ENCODE data around the gene GAD1.

Gene GAD1

DNA sequence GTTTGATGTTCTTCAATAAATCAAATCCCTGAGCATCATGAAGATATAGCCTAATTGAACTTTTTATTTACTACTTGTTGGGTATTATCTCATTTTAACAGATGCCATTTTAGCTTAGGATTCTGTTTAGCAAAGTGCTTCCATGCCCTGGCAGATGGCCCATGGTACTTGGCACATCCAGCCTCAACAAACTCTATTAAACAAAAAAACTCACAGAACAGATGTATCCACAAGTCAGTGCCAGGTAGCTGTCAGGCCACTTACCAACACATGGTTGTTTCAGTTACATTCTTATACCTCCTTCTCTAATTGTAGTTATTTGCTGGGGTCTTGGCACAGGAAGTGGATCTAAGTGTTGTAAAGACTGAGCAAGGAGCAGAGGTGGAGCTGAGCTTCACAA lies 29.6 kb downstream of the GAD1 start:
- no peak for DNase-seq

DNA sequence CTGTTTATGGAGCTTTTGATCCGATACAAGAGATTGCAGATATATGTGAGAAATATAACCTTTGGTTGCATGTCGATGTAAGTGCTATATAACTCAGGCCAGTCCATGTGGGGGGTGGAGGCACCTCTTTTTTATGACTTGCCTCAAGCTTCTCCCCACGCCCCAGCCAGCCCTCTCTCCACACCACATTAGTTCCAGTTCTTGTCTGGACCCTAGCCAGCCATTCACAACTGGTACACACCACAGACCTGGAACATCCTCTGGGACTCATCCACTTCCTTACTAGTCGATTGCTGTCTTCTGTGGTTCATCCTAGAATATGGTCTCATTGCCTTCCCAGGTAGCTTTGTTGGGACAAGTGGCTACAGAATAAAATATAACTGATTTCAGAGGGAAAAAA lies 31.0 kb downstream of the GAD1 start:
- DNase-seq, result no peak

DNA sequence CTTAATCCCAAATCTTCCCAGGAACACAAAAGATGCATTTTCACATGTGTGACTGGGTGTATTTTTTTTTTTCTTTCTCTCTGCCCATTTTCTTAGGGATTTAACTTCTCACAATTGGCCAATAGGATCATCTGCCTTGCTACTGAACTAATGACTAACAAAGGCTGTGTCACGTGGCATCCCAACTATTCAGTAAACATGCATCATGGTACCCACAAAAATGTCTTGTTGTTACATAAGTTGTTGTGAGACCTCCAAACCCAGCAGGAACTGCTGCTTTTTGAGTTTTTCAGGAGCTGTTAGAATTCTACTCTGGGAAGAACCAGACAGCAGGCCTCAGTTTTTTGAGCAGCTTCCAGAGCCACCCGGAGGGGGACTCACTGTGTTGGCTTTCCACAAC lies 31.9 kb downstream of the GAD1 start:
- no peak for DNase-seq

DNA sequence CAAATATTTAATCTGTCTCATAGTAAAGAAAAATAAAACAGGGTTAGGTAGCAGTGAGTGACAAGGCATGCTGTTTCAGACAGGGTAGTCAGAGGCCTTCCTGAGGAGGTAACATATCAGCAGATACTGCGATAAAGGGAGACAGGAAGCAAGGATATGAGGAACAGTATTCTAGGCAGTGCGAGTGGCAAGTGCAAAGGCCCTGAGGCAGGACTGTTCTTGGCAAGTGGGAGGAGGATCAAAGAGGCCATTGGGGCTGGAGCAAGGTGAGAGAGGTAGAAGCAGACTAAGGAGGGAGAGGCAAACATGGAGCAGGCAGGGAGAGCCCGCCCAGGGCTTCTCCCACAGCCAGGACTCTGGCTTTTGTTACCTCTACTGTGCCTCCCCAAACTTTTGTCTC lies 33.6 kb downstream of the GAD1 start:
- DNase-seq, result no peak

DNA sequence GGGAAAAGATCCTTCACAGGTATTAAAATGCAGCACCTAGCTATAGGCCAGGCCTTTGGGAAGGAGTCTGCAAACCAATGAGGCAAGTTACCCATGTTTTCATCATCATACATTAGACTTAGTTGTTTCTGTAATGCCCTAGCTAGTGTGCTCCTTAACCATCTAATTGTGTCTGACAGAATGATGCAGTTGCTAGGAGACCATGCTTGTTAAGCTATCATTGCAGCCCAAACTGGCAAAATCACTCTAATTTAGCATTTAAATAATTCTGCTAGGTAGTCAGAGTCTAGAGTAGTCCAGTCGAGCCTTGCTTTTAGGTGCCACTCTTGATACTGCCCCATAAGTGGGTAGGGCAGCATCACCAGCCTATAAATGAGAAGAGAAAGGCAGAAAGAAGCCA lies 34.9 kb downstream of the GAD1 start:
- no peak for DNase-seq

DNA sequence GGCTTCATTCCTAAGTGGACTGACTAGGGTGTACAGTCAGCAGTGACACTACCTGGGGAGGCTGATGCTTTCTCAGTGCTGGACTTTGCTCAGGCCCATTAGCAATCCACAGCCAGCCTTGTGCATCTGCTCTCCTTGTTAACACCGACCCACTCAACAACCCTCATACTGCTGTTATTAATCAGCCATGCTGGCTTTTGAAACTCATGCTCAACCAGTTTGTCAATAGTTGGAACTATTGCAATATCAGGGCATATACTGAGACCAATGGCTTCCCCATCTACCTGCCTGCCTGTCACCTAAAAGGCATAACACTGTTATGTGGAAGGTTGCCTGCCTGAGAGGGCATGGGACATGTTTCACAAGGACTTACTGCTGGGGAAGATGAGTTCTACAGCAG lies 39.4 kb downstream of the GAD1 start:
- DNase-seq, result no peak

DNA sequence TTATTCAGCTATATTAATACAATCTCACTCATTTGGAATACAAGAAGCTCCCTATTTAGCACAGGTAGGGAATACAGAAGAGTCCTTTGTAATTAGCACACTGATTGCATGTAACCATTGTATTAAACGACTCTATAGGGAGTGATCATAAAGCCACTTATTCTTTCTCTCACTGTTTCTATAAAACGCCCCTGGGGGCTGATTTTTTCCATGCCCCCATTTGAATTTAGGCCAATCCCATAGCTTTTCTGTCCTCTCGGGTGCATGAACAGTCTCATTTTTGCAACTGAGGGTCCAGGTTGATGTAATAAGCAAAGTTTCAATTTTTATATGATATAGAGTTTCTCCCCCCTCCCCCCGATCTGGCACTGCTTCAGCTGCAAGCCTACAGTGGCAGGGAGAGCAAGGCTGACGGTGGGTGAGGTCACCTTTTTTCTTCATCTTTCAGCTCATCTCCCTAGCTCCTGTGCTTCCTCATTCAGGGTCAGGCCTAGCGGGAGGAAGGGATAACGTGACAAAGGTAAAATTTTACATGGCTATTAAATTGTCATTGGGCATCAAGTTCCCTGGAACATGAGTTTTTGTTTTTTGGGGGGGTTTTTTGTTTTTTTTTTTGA lies 45.7 kb downstream of the GAD1 start:
- DNase-seq, result no peak

DNA sequence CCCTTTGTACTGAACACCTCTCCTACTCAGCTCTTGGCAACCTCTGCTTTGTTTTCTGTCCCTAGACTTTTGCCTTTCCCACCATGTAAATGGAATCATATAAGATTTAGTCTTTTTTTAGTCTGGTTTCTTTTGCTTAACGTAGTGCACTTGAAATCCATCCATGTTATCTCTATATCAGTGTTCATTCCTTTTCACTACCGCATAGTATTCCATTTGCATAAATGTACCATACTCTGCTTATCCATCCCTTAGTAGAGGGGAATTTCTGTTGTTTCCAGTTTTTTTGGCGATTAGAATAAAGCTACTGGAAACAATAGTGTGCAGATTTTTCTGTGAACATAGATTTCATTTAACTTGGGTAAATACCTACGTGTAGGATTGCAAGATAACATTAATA lies 46.4 kb downstream of the GAD1 start:
- no peak for DNase-seq

DNA sequence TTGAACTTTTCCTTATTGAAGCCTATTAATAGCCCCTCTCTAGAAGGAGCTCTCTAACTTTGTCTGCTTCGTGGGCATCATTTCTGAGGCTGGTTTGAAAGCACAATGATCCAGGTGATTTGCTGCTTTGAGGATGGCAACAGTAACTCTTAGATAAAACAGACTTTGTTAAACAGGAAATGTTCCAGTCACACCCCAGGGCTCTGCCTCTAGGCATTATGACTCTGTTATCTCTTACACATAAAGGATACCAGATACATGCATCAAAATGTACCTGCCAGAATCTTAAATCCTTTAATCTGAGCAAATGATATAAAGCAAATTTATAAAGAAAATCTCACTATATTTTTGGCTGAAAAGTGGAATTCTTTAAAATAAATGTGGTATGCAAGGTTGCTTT lies 52.3 kb downstream of the GAD1 start:
- DNase-seq, result no peak

DNA sequence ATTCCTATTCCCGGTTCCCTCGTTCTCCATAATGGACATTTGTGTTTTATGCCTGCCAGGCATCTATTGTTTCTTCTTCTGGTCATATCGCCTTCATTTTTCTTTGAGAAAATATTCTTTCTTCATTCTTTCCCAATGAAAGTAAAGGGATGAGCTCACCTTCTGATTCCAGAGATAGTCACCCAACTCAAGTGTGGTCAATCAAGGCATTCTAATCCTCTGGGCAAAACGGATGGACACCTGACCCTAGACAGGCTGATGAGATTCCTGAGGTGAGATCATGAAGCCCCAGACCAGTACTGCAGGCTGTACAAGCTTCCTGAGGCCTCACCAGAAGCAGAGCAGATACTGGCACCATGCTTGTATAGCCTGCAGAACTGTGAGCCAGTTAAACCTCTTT lies 52.8 kb downstream of the GAD1 start:
- no peak for DNase-seq

DNA sequence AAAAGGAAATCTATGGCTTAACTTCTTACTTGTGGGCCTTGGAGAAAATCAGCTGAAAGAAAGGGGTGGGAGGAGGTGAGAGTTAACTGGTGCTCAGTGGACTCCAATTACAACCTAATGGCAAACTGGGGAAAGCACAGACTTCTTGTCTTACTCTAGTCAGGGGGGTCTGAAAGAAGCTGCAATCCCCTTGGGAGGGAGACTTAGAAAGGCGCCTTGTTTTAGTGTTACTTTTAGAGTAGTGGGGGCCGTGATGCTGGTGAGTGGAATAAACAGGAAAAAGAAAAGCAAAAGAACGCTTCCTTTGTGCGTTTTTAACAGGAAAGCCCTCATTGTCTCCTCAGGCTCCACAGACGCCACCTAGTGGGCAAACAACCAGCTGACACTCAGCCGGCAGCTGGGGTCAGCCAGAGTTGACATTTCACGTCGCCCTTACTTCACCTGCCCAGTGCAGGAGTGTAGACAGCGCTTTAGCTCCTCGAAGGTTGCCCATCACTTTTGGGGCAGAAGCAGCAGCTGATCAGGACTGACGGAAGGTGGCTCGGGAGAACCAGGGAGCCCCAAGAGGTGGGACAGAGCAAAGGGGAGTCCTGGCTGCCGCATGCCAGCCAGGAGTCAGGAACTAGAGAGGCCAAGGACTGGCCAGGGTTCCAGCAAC lies 56.5 kb downstream of the GAD1 start:
- DNase-seq, result peak; percentile 81 to 83

DNA sequence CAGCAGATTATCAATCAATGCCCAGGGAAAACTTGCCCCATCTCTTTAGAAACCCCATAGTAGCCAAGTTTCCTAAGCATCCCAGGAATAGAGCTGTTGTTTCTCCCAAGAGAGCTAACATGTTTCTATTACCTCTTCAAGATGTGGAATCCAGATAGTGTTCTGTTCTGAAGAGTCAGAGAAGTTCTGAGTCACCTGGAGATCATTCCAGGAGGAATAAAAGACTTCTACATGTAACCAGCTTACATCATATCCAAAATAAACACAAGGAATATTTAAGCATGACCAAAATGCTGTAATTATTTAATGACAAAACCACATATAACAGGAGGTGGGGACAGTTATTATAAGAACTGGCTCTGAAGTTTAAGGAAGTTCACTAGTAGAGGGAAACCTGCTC lies 61.4 kb downstream of the GAD1 start:
- no peak for DNase-seq

DNA sequence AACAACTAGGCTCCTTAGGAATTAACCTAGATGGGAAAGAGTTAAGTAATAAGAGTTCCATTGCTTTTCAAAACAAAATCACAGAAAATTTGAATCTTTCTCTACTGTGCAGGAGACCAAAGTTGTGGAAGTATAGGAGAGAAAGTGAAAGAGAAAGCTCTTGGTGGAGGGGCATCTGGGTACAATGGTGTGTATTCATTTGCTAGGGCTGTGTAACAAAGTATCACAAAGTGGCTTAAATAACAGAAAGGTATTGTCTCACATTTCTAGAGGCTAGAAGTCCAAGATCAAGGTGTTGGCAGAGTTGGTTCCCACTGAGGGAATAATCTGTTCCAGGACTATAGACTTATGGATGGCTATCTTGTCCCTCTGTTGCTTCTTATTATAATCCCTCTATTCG lies 61.8 kb downstream of the GAD1 start:
- no peak for DNase-seq

DNA sequence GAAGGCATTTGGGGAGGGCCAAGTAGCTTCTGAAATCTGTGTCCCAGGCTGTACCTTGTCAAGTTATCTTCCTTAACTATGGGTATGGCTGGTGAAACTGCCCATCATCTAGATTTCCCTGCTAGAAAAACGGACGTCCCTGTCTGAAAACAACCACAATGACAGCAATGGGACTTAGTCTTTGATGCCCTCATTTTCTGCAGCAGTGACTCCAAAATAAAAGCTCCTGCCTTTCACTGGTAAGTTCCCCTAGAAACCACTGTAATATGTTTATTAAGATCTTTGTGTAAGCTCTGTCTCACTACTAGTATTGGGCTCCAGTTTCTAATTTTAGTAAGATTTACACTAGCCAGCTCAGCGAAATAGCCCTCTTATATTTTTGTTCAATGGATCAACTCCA lies 65.2 kb downstream of the GAD1 start:
- DNase-seq, result no peak

DNA sequence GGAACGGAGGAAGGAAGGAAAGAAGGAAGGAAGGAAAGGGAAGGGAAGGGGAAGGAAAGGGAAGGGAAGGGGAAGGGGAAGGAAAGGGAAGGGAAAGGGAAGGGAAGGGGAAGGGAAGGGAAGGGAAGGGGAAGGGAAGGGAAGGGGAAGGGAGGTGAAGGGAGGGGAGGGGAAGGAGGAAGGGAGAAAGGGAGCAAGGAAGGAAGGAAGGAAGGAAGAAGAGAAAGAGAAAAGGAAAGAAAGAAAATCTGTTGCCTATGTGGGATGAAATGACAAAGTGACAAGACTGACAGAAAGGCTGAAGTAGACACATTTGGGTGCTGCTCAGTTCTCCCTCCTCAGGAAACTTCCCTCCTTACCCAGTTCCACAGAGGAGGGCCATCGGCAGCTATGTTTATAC lies 66.1 kb downstream of the GAD1 start:
- DNase-seq, result no peak

DNA sequence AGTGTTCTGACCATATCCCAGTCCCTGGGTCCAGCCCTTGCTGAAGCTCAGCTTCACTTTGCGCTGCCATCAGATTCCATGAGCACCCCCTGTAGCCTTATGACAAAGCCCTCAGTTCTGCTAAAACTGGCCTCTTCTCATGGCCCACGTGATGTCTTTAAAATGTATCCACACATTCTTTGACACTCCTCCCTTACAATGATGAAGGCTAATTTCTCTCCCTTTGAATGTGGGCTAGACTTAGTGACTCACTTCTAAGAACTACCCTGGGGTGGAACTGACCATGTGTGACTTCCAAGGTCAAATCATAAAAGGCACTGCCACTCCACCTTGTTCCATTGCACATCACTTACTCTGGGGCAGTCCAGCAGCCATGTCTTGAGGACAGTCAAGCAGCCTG lies 67.0 kb downstream of the GAD1 start:
- no peak for DNase-seq

DNA sequence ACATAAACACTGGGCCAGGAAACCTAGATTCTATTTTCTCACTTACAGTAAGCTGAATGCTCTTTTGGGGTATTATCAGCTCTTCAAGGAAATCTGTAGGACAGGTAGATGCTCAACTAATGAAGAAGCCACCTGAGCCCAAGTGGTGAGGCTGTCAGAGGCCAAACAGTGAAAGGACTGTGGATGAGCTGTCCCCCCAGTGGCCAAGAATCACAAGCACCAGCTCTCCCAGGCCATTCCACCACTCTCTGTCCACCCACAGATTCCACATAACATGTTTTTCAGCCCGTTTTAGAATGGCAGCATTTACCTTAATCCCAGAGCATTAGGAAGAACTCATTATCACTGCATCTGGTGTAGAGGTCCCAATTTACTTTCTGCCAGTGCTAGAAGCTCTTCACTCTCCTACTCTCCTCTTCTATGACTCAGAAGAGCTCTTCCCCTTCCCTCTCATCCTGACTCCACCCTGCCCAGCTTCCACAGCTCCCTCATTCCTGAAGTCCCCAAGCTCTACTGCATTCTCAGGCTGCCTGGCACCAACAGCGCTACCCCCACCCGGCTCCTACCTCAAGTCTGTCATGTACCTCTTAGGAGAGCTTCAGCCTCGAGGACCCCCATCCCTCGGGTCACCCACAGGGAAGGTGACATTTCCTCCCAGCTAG lies 68.6 kb downstream of the GAD1 start:
- DNase-seq, result no peak

DNA sequence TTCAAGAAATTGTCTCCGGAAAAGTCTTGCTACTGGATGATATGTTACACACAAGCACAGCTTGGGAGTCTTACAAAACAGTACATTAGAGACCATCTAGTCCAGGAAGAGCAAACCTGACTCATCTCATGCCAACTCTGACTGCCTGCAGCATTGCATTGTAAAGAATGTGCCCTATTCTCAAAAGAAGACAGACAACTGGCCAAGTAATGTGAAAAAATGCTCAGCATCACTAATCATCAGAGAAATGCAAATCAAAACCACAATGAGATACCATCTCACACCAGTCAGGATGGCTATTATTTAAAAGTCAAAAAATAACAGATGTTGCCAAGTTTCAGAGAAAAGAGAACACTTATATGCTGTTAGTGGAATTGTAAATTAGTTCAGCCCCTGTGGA lies 69.7 kb downstream of the GAD1 start:
- DNase-seq, result no peak

DNA sequence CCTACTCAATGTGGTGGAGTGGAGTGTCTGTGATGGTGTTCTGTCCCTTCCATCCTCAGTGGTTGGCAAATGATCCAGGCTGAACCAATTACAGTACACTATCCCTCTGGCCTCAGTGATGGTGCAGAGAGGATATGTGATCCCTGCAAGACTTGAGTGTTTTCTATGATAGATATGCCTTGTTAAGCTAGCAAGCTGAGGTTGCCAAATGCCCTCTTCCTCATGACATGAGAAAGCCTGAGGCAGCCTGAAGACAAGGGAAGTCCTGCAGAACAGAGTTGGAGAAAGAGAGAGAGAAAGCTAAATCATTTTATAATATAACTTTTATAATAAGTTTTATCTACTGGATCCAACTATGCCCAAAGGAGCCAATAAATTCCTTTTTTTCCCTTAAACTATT lies 70.8 kb downstream of the GAD1 start:
- no peak for DNase-seq

DNA sequence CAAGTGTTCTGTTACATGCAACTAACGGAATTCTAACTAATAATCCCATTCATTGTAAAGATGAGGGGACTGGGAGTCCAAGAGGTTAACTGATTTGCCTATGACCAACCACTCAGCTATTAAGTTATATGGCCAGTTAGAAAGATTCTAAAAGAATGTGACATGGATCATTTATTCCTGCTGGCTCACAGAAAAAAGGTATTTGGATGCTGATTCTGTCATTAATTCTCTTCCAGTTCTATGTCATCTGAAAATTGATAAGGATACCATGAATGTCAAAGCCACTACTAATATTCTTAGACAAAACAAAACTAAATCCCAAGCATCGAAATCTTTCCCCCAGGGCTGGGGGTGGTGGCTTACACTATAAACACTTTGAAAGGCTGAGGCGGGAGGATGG lies 71.2 kb downstream of the GAD1 start:
- DNase-seq, result no peak

DNA sequence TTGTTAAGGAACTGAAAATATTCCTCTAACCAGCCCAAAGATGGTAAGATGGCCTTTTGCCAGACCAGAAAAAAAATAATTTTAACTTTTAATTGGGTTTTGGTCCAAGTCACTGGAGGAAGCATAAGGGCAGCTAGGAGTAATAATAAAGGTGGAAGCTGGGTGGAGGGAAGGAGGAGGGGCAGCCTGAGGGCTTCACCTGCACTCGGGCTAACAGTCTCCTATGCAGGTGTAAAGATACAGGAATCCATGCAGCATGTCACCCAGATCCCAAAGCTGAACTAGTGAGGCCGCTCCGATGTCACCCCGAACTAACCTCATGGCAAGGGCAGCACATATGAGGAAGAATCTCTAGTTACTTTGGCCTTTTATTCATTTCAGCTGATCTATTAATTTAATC lies 75.2 kb downstream of the GAD1 start:
- DNase-seq, result no peak

DNA sequence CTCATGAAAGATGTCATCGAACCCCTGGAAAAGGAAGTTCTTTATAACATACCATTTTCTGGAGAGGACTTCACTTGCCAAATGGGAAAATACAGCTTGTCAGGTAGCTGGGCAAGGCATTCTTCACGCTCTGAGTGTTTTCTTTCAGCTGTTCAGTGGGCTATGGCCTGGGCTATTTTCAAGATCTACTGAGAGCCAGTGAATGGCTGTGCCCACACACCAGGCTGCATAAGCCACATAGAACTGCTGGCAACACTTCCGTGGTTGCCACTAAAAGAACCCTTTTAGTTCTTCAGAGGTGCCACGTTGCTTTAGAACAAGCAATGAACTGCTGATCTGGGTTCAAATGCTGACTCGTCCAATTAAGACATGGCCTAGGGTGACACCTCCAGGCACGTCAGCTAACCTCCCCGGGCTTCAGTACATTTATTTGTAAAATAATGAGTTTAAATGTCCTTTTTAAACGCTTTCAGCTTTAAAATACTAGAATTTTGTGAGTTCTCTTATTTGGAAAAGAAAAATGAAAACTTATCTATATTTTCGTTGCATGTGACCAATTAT lies 75.8 kb downstream of the GAD1 start:
- no peak for DNase-seq

DNA sequence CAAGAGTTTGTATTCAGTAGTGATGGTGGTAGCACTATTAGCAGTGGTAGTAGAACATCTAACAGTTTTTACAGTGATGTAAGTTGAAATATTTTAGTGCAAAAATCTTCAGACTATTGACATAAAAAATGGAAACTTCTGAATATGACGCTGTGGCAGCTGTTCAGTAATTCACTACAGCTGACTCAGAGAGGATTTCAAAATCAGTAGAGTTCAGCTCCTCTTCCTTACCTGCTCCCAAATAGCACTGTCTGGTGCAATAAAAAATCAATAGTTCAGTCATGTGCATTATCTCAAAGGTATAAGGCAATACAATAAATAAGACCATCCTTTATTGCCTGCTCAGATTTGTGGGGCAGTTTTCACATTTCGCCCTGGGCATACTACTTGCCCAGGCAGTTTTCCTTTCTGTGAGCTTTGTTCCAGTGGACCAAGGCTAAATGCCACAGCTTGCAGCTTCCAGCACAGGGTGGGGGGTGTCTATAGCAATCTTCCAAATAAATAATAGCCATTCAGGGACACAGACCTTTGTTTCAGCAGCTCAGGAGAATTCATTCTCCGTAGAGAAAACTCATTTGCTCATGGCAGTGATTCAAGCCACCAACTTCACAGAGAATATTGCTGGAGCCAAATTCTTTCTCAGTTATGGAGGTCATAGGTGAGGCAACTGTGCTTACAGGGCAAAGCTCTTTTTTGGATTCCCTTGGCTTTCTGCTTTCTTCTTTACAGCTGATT lies 78.5 kb downstream of the GAD1 start:
- DNase-seq, result no peak

DNA sequence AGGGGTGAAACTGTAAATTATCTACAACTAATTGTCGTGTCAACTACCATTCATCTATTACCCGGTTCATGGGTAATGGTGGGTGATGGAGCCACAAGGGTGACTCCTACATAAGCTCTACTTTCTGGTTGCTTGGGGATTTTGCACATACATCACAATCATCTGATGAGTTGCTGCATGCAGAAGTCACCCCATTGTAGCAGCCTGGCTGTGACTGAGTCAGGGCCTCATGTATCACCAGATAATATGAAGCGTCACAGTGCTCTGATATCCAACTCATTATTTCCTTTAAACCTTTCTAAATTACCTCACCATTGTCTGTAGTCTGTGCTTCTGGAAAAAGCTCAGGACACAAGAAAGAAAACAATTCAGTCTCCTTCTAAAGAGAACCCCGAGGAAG lies 79.9 kb downstream of the GAD1 start:
- no peak for DNase-seq

Data from NCI-H2081 (cell line).